Measurements from ENCODE around the gene SCARB2.

SCARB2 gene

DNA sequence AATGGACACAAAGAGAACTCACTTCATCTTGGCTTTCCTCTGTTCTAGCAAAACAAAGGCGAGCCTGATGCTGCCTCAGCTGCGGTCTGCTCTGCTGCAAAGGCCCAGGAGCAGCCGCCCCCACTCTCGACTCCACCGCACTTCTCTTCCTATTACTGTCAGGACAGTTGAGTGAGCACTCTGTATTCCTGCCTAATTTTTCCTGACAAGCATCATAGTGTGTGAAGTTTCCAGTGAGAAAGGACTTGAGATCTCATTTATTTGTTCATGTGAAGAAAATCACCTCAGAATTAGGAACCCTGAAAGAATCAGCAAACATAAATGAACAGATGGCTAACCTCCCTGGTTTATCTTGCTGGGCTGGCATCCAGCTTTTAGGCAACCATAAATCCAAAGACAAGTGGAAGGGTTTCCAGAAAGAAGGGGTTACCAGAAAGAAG is 15.6 kb downstream of the SCARB2 start:
- peak; percentile 91 for DNase-seq

DNA sequence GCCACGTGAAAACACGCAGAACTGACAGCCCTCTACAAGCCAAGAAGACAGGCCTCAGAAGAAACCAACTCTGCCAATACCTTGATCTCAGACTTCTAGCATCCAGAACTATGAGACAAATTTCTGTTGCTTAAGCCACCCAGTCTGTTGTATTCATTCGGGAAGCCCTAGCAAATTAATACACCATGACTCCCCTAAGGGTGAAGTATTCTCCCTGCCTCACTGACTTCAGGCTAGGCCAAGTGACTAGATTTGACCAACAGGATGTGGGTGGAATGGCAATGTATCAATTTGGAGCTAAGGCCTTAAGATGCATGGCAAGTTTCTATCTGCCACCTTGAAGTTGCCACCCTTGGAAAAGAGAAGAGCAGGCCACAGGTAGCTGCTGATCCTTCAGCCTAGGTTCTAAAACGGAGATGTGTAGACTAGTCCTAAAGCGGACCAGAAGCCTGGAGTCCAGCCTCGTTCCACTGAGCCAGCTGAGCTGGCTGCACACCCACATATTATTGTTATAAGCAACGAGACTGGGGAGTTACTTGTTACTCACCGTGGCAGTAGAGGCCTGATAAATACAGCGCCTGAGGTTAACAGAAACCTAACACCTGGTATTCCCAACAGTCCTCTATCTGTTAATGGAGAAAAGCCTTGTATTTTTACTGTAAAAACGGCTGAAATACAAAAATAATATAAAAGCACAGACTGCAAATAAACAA is 16.4 kb downstream of the SCARB2 start:
- no peak for DNase-seq

DNA sequence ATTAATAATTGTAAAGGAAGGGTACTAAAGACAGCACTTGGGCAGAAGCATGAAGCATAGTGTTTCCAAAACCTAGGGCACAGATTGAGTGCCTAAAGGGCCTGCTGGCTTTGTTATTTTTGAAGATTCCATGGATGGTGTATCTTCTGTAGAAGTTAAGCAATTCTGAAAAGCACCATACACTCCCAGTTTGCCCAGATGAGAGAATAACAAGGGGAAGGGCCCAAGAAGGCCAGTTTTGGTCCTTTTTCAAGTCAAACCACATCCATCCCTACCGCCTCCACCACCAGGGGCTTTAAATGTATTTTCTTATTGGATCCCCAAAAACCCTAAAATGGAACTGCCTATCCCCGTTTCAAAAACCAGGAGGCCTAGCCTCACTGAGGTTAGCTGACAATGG is 17.2 kb downstream of the SCARB2 start:
- no peak for DNase-seq

- DNase-seq = no peak
Observed at GRCh38 chr4:76195326-76195725, 18.3 kb downstream of the SCARB2 start.

DNA sequence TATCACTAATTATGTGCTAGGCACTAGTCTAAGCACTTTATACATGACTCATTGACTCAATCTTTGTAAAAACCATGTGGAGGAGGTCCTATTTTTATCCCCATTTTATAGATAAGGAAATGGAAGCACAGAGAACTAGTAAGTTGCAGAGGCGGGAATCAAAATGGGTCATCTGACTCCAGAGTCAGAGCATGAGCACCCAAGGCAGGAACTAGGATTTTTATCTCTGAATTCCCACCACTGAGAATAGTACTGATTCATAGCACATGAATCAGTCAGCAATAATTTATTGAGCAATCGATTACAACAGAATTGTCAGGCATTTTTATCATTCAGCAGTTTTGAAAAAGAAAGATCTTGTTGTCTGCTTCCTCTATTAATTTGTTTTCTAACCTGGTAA is 19.3 kb downstream of the SCARB2 start:
- no peak for DNase-seq

GRCh38 chr4:76192236-76192635 is 21.4 kb downstream of the SCARB2 start:
- no peak for DNase-seq

GRCh38 chr4:76188557-76188956 is 25.1 kb downstream of the SCARB2 start:
- no peak for DNase-seq

DNA sequence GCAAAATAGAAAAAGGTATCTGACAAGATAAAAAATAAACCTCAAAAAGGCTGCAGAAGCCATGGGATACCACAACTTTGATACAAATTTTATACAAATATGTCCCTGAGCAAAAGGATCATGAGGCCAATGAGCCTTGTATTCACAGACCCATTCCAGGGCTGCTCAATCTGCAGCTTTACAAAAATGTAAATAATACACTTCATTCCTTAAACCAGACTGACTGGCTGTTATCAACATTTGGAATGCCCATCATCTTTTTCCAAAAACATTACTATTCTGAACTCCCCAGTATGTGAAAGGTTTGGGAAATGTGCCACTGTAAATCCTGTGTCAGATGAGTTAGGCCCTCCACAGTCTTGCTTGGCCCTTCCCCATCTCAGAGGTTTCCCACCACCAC is 25.5 kb downstream of the SCARB2 start:
- DNase-seq = no peak

GRCh38 chr4:76187152-76187551 is 26.5 kb downstream of the SCARB2 start:
- DNase-seq = no peak

GRCh38 chr4:76182463-76182862 is 31.2 kb downstream of the SCARB2 start:
- DNase-seq = no peak

GRCh38 chr4:76179398-76180318 is 34.0 kb downstream of the SCARB2 start:
- DNase-seq = peak; percentile 70

DNA sequence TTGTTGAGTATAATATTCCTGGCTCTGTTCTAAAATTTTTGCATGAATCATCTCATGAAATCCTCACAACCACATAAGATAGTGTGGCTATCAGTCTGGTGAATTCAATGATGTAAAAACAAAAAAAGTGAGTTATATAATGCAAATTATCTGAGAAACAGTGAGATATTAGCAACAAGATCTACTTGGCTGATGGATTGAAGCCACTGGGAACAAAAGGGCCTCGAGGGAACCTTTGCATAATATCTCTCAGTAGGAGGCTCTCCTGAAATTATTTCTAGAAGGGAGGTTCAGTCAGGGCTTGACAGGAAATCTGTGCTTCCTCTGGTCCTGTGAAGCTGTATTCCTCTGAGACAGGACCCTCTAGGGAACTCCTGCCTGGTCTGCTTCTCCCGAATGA is 35.3 kb downstream of the SCARB2 start:
- DNase-seq = no peak

DNA sequence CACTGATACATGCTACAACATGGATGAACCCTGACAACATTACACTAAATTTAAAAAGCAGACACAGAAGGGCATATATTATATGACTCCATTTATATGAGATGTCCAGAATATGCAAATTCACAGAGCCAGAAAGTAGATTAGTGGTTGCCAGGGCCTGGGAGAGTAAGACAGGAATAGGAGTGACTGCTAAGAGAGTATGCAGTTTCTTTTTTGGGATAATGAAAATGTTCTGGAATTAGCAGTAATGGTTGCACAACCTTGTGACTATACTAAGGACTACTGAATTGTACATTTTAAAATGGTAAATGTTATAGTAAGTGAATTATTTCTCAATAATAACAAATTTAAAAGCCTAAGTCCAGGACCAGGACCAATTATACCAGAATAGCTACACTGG is 35.9 kb downstream of the SCARB2 start:
- no peak for DNase-seq

- no peak for DNase-seq
Observed at GRCh38 chr4:76175336-76175735, 38.3 kb downstream of the SCARB2 start.

DNA sequence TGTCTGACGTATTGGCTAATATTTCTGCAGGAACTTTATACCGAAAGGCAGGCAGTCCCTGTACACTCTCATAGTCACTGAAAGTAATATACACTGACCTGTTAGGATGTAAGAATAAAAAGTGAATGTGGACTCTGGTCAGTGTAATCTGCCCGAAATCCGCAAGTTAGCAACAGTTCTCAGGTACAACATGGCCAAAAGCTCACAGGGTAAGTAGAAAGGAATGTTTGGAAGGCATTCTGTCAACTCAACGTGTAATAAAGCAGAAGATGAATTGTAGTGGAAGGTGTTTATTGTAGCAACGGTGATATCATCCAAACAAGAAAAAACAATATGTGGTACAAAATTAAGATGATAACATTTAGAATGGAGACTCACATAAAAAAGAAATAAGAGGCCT is 39.4 kb downstream of the SCARB2 start:
- DNase-seq = no peak

- DNase-seq = no peak
Observed at GRCh38 chr4:76168688-76169087, 44.9 kb downstream of the SCARB2 start.

DNA sequence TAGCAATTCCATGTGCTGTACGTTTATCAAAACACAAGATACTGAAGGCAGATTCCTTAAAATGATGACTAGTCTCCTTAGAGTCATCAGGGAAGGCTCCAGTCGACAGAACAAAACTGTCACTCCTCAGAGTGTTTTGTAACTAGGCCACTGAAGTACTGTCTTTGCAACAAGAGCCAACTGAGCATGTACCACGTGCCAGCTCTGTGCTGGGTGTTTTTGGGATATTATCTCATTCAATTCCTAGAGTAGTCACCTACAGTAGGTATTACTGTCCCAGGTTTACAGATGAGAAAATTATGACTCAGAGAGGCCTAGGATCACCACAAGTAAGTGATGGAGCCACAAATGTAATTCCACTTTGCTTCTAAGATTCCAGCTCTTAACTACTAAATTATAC is 47.1 kb downstream of the SCARB2 start:
- DNase-seq = no peak

DNA sequence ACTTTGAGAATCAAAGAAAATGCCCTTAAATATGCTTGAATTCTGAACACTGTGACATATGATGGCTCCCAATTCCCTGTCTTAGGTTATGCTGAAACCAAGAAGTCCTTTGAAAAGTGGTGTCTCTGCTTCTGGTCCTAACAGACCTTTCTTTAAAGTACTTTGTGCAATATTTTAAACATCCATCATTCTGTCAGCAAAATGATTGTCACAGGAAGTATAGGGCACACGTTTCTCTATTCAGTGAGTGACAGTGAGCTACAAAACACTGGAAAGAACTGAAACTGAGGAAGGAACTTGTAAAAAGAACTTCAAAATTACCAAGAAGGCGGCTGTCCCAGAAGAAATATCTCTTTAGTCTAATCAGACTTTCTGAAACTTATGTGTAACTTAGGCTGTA is 53.3 kb downstream of the SCARB2 start:
- DNase-seq = no peak

DNA sequence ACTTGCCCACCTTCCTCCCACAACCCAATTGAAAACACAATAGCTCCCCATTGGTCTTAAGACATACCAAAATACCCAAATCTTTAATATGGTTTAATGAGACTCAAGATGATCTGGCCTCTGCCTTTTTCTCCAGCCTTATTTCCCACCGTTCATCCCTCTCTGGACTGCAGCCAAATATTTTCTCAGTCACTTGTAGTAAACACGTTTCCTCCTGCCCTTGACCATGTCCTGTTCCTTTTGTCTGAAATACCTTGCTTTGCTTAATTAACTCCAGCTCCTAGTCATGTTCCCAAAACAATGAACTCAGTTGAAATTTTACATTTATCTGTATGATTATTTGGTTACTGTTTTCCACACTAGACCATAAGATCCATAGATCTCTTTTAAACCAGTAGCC is 57.0 kb downstream of the SCARB2 start:
- no peak for DNase-seq

DNA sequence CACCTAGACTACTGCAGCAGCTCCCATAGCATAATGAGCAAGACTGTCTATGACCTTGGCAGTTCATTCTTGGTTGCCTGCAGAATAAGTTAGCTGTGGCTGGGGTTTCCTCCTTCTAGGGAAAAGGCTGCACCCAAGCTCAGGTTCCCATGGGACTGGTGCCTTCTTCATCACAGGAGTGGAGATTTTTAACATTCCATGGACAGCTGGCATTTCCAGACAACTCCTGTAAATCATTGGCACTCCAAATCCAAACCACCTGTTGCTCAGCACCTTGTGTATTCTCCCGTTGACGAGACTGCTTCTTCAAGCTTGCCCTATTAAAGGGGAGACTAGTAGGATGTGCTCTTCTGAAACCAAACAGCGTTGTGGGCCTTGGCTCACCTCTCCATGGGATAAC is 57.6 kb downstream of the SCARB2 start:
- DNase-seq = no peak

- DNase-seq = no peak
Observed at GRCh38 chr4:76153356-76153755, 60.3 kb downstream of the SCARB2 start.

DNA sequence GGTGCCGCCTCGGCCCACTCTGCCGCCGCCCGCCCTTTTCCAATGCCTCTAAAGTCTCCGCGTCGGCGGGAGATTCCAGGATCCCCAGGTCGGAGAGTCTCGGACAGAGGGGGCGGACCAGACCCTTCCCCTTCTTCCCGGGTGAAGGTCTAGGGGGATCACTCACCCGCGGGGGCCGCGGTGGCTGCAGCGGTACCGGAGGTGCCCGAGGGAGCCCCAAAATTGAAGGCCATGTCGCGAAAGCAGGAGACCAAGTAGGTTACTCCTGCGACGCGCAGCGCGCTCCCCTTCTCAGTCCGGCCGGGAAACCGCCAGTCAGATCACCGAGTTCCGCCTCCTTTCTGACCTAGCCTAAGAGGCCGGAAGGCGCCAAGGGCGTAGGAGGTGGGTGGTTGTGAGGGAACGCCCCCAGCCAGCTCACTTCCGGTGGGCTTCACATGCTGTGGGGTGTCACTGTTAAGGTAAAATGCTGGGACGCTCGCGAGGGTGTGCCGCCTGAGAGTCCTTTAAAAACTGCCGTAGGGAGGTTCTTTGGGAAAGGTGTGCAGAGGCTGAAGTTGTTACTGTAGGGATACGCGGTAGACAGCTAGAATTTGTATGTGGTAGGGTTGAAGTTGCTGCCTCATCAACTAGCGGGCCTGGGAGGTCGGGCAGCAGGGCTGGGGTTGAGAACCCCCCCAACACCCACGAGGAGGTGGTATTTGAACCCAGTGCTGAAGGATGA is 65.3 kb downstream of the SCARB2 start, which contains the start of gene NUP54:
TSS of gene NUP54 (minus strand) at position 256 of the 724 bp plus-strand sequence. CDS start at position 233, 23 bp downstream.
- DNase-seq = peak; percentile 83

DNA sequence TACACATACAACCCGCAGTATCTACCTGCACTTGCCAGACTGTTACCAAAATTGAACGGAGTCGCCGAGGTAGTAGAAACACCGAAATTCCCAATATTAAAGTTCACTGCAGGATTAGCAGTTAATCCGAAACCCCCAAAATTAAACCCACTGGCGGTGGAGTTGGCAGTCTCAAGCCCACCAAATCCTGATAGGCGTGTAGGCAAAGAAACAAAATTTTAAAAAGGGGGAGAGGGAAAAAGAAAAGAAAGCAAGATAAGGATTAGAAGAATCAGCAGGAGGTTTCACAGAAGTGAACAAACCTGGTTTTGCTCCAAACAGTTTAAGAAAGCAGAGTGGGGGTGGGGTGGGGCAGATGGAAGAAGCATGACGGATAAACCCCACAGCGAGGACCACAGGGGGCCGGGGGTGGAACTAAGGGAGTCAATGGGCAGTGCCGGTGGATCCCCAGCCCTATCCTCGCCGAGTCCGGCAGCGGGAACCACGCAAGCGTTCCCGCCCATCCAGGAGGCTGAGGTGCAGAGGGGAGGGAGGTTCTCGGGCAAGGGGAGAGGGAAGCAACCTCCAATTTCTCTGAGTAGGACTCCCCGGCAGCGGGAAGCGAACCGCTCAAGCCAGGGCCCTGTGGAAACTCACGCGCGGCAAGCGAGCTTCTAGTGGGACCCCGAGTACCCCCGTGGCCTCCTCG is 66.0 kb downstream of the SCARB2 start:
- DNase-seq = peak; percentile 31
